Keratinocyte (primary cell): ENCODE results near the gene CTNNBL1.

Source experiments
- CTCF ChIP-seq, 3 experiments: IDR thresholded peaks in 1 of 3; conservative IDR thresholded peaks in 1 of 3; optimal IDR thresholded peaks in 1 of 3; 2 replicates in 2 of 3; 3 replicates in 1 of 3; pipeline versions ENCODE3 to v1.5.1; 2011; ENCODE audit warnings: low read length in 3 of 3, mild to moderate bottlenecking in 3 of 3, moderate library complexity in 2 of 3, control low read depth in 1 of 3, inconsistent platforms in 1 of 3; ENCODE audit not compliant: insufficient read depth in 2 of 3; ENCODE audit errors: extremely low read depth in 1 of 3
- EZH2 ChIP-seq: IDR thresholded peaks from one replicate; pipeline ENCODE4 v1.6.1; 2012; ENCODE audit warnings: inconsistent platforms, mild to moderate bottlenecking, low read length, moderate library complexity

- TF ChIP-seq CTCF (optimal IDR thresholded peaks at IDR 0.05 in 1 of 3, IDR thresholded peaks at IDR 0.05 in 1 of 3, conservative IDR thresholded peaks at IDR 0.05 in 1 of 3; ENCODE audit: extremely low read depth in 1 of 3, insufficient read depth in 2 of 3, low read length in 3 of 3) (no peak), EZH2 (no peak)
Measured at GRCh38 chr20:37744347-37744746, 50.5 kb downstream of the CTNNBL1 start.
